Mesothelial cell of epicardium (in vitro differentiated cells): ENCODE measurements around the gene MYO1G. TPM values are rescaled to one million over a fixed set of nuclear protein-coding genes. Genes with fewer than 3 reads are reported as not detected.
"Not testable (repeated sequence)": the region's sequence is repeated elsewhere in the genome, so short reads cannot be mapped to it uniquely, and the experiment has no call there.

Source experiments
- DNase-seq, 2 experiments: peaks; one replicate each; pipeline ENCODE4 v3.0.0; 2021; ENCODE audit warnings: low spot score in 2 of 2; ENCODE audit not compliant: unreplicated experiment in 2 of 2
- H3K27ac Mint-ChIP-seq: 2 replicates; pipeline ENCODE4 v1.8.0; 2021; ENCODE audit warnings: mixed read lengths
- H3K27me3 Mint-ChIP-seq: 2 replicates; pipeline ENCODE4 v1.8.0; 2021; ENCODE audit warnings: low read depth, mixed read lengths
- H3K36me3 Mint-ChIP-seq: 2 replicates; pipeline ENCODE4 v1.8.0; 2021; ENCODE audit warnings: mixed read lengths
- H3K4me1 Mint-ChIP-seq: 2 replicates; pipeline ENCODE4 v1.8.0; 2021; ENCODE audit warnings: mixed read lengths
- H3K4me3 Mint-ChIP-seq: 2 replicates; pipeline ENCODE4 v1.8.0; 2021; ENCODE audit warnings: mild to moderate bottlenecking, moderate library complexity, mixed read lengths
- H3K9me3 Mint-ChIP-seq: 2 replicates; pipeline ENCODE4 v1.8.0; 2021; ENCODE audit warnings: mixed read lengths
- CTCF ChIP-seq: fragments of 200-600 bp; sonication (generic); IDR thresholded peaks from one replicate; pipeline ENCODE4 v1.5.0; 2021; ENCODE audit warnings: antibody characterized with exemption; ENCODE audit not compliant: unreplicated experiment
- total RNA-seq: library from RNA; stranded (reverse); gene quantifications from 3 replicates; pipeline ENCODE4 v1.2.1, GENCODE V29; 2021

MYO1G gene
- 0.65 to 0.69 TPM (median 0.66 TPM) in 3 replicates for total RNA-seq

DNA sequence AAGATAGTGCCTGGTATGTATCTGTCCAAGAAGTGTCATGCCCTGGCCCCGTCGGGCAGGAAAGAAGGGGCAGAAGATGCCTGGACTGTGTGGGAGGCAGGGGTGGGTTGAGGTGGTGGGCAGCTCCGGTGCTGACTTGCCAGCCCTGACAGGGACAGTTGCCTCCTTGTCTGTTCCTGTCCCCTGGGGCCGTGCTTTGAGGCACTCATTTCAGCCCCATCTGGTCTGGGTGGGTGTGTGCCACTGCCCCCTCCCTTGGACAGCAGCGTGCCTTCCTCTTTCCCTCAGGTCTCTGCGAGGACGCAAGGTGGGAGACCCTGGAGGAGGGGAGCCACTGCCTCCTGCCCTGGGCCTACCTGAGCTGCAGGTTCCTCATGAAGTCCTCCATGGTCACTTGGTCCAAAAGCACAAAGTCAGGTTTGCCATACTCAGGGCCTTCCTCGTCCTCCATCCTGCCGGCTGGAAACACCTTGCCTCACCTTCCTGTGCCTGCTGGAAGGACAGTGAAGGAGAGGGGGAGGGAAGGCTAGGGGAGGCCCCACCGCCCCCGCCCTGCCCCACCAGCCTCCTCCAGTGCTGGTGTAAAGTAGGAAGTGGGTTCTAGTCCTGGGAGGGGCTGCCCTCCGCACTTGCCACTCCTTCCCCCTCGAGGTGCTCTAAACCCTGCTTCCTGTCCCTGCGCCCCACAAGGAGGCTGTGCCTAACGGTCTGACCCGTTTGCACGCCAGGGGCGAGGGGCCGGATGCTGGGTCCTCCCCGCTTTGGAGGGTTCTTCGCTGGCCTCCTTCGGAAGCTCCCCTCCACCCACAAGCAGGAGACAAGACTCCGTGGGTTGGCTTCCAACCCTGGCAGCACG is at the start of gene MYO1G:
MYO1G (minus strand) TSS at position 505 of the 856 bp plus-strand sequence; CDS start at position 451, 54 bp downstream.
- H3K36me3 Mint-ChIP-seq = peaks cover 23% of the 10 kb centered on the region
- TF ChIP-seq CTCF = no peak
- no peaks in the 10 kb centered on the region for H3K4me1 Mint-ChIP-seq
- H3K9me3 Mint-ChIP-seq = no peaks in the 10 kb centered on the region
- no peak within 1 kb of the TSS for H3K27ac Mint-ChIP-seq
- H3K27me3 Mint-ChIP-seq = no peaks in the 10 kb centered on the region
- H3K4me3 Mint-ChIP-seq = no peak within 1 kb of the TSS
- DNase-seq = no peak

- H3K4me1 Mint-ChIP-seq = no peaks in the 10 kb centered on the region
- TF ChIP-seq CTCF = no peak
- no peak overlapping the region for H3K27ac Mint-ChIP-seq
- peaks cover 26% of the 10 kb centered on the region for H3K36me3 Mint-ChIP-seq
- H3K9me3 Mint-ChIP-seq = peaks cover 11% of the 10 kb centered on the region
- no peaks in the 10 kb centered on the region for H3K27me3 Mint-ChIP-seq
- DNase-seq = no peak
- H3K4me3 Mint-ChIP-seq = no peak overlapping the region
Measured at GRCh38 chr7:45028138-45028919, 49.5 kb upstream of the MYO1G start.

- no peaks in the 10 kb centered on the region for H3K4me1 Mint-ChIP-seq
- TF ChIP-seq CTCF = no peak
- peaks cover 28% of the 10 kb centered on the region for H3K36me3 Mint-ChIP-seq
- H3K27me3 Mint-ChIP-seq = no peaks in the 10 kb centered on the region
- H3K9me3 Mint-ChIP-seq = peaks cover 11% of the 10 kb centered on the region
- DNase-seq = no peak
- H3K27ac Mint-ChIP-seq = no peak overlapping the region
- no peak overlapping the region for H3K4me3 Mint-ChIP-seq
Measured at GRCh38 chr7:45027774-45028114, 48.9 kb upstream of the MYO1G start.

DNA sequence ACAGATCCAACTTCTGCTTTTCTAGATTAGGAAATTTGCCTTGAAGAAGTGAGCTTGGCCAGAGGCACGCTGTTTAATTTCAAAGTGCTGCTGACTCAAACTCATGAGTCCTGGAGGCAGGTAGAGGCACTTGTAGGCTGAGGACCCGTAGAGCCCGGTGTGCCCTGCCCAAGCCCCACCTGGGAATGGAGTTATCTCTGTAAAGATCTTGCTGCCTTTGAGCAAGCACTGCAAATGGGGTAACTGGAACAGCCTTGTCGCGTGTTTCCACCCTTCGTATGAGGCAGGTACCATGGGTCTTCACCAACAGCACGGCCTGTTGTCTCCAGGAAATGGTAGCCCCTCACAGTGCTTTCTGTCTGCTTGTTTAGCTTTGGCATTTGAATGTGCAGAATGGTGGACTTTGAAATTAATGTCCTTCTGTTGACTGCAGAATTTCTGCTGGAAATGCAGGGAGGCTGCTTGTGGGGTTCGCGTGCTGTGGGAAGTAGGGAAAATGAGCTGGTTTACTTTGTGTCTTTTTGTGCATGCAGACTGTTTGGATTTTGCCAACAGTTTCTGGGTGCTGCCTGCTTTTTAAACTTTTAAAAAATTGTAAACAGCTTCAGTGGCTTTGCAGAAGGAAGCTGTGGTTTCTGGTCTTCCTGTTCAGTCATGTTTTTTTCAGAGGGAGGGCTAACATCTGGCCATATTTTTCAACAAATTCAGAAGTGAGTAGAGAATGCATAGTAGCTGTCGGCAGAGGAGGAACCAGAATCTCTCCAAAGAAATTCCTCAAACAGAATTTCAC is 48.4 kb upstream of the MYO1G start:
- Mint-ChIP-seq H3K4me3 (no peak overlapping the region), H3K27me3 (no peaks in the 10 kb centered on the region), H3K27ac (no peak overlapping the region), H3K4me1 (no peaks in the 10 kb centered on the region), H3K36me3 (peaks cover 28% of the 10 kb centered on the region), H3K9me3 (peaks cover 11% of the 10 kb centered on the region)
- DNase-seq = no peak
- no peak for TF ChIP-seq CTCF

GRCh38 chr7:45026013-45026412 is 47.2 kb upstream of the MYO1G start:
- Mint-ChIP-seq H3K4me3 (no peak overlapping the region), H3K27me3 (no peaks in the 10 kb centered on the region), H3K27ac (no peak overlapping the region), H3K36me3 (peaks cover 31% of the 10 kb centered on the region), H3K9me3 (peaks cover 14% of the 10 kb centered on the region), H3K4me1 (no peaks in the 10 kb centered on the region)
- DNase-seq = no peak
- no peak for TF ChIP-seq CTCF

DNA sequence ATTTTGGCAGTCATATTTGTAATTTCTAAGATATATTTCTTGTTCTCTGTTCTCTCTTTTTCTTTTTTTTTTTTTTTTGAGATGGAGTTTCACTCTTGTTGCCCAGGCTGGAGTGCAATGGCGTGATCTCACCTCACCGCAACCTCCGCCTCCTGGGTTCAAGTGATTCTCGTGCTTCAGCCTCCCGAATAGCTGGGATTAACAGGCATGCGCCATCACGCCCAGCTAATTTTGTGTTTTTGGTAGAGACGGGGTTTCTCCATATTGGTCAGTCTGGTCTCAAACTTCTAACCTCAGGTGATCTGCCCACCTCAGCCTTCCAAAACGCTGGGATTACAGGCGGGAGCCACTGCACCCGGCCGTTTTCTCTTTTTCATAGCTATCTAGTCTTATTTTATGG is 46.7 kb upstream of the MYO1G start:
- not testable (repeated sequence) for H3K4me3 Mint-ChIP-seq, DNase-seq, H3K27ac Mint-ChIP-seq, H3K27me3 Mint-ChIP-seq, H3K4me1 Mint-ChIP-seq
- peaks cover 14% of the 10 kb centered on the region for H3K9me3 Mint-ChIP-seq
- H3K36me3 Mint-ChIP-seq = peaks cover 31% of the 10 kb centered on the region
